ENCODE results near the gene ACP2.

Gene ACP2

DNA sequence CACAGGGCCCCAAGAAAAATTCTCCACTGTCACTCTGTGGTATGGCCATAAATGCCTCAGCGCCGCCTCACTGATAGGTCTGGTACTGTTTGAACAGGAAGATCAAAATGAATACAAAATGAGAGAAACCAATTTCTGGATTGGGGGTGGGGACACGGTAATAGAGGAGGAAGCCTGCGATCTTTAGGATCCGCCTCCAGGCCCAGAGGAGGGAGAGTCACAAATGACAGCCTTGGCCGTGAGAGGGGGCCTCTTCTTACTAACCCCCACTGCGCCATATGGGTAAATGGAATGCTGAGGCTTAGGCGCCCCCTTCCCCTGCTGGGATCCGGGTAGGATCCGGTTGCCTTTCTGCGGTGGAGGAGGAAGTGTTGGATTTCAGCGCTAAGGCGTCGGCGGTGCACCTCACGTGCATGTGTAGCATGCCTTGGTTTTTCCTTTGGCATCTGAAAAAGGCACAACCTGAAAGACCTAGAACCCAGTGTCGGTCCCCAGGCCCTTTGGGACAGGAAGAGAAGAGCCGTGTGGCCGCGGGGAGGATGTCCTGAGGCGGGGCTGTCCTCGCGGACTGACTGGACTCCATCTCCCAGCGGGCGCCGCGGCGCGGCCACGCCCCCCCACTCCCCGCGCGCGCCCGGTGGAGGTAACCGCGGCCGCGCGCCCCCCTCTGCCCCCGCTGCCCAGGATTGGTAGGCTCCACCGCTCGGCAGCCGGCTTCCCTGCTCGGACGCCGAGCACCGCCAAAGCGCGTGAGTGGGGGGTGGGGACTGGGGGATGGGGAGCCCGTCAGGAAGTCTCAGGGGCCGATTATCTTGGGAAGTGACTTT, 20.6 kb upstream of the ACP2 start:
- peak; percentile 97 for DNase-seq (ENCODE audit: low spot score)

DNA sequence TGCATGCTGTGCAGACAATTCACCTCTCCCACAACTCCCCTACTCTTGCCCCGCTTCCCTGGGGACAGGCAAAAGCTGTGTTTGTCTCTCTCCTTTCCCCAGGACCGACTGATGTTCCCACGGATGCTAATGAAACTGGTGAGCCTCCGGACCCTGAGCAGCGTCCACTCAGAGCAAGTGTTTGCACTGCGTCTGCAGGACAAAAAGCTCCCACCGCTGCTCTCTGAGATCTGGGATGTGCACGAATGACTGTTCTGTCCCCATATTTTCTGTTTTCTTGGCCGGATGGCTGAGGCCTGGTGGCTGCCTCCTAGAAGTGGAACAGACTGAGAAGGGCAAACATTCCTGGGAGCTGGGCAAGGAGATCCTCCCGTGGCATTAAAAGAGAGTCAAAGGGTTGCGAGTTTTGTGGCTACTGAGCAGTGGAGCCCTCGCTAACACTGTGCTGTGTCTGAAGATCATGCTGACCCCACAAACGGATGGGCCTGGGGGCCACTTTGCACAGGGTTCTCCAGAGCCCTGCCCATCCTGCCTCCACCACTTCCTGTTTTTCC, 19.9 kb upstream of the ACP2 start:
- DNase-seq (ENCODE audit: low spot score), result no peak

DNA sequence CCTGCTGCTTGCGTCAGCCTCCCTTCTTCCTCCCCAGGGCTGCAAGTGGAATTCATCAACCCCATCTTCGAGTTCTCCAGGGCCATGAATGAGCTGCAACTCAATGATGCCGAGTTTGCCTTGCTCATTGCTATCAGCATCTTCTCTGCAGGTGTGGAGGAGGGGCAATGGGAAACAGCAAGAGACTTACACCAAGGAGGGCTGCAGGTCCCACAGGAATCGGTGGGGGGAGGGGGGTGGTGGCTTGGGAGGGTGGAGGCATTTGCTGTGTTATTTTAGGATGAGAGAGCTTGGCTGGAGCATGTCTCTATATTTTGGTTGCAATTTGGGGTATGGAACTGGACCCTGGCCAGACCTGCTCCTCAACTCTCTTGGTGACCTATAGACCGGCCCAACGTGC, 19.3 kb upstream of the ACP2 start:
- no peak for DNase-seq (ENCODE audit: low spot score)

DNA sequence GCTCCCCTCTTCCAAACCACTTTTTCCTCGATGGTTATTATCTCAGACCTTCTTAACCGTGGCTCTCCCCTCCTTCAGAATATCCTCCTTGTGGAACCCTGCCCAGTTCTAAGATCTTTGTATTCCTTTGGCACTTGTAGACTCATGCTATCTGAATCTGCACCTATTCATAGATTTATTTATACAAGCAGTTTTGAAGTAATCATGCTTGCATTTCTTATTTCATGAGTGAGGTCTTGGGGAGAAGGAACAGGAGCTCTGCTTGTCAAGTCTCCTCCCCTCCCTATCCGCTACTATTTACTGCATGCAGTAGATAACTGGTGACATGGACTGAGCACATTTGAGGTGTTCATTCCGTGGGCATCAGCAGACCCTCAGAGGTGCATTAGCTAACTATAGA, 15.9 kb upstream of the ACP2 start:
- no peak for DNase-seq (ENCODE audit: low spot score)

DNA sequence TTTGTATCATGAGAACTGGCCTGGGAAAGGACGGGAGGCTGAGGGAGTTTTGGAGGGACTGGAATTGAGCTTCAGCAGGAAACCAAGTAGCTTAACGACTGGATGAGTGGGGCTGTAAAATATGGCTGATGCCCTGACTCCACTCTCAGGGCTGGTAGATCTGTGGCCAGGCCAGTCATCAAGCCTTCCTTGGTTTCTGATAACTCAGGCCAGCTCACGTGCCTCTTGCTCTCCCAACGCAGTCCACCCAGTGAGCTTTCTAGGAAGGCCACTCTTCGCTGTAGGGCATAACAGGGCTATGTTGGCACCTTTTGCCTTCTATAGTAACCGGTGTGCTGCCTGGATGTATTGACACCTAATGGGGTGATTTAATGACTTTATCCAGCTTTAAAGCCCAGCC, 15.5 kb upstream of the ACP2 start:
- no peak for DNase-seq (ENCODE audit: low spot score)

DNA sequence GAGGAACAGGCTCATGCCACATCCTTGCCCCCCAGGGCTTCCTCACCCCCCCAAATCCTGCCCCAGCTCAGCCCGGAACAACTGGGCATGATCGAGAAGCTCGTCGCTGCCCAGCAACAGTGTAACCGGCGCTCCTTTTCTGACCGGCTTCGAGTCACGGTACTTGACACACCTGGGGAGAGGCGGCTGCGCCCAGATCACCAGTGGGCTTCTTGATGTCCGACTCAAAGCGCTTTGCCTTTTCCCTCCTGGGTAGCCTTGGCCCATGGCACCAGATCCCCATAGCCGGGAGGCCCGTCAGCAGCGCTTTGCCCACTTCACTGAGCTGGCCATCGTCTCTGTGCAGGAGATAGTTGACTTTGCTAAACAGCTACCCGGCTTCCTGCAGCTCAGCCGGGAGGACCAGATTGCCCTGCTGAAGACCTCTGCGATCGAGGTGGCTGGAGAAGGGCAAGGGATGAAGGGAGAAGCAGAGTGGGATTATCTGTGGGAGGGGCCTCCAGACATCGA, 12.7 kb upstream of the ACP2 start:
- no peak for DNase-seq (ENCODE audit: low spot score)

DNA sequence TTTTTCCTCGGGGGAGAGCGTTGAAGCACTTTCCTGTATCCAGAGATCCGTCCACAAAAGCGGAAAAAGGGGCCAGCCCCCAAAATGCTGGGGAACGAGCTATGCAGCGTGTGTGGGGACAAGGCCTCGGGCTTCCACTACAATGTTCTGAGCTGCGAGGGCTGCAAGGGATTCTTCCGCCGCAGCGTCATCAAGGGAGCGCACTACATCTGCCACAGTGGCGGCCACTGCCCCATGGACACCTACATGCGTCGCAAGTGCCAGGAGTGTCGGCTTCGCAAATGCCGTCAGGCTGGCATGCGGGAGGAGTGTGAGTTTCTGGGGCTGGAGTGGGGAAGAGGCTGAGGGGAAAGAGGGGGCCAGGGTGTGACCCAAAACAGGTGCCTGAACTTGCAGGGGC, 11.8 kb upstream of the ACP2 start:
- no peak for DNase-seq (ENCODE audit: low spot score)

DNA sequence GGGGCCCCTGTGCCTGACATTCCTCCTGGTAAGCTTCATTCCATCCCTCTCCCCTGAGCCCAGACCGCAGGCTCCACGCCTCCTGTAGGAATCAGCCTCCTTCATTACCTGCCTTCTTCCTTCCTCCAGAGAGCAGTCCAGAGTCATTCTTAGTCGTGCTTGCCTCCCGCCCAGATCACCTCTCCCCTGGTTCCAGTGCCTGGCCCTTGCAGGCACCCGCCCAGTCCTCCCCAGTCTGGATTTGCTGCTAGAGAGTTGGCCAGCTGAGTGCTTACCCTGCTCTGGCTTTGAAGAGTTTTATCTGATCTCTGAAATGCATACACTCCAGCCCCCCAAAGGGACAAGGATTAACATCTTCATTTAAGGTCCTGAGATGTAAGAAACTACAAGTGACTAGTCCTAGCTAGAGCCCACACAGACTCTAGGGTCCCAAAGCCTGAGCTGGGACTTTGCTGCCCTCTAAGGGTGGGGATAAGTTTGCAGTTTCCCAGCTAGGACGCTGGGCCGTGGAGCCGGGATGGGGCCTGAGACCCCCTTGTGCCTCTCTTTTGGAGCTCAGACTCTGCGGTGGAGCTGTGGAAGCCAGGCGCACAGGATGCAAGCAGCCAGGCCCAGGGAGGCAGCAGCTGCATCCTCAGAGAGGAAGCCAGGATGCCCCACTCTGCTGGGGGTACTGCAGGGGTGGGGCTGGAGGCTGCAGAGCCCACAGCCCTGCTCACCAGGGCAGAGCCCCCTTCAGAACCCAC, 10.8 kb upstream of the ACP2 start:
- peak; percentile 67 for DNase-seq (ENCODE audit: low spot score)

DNA sequence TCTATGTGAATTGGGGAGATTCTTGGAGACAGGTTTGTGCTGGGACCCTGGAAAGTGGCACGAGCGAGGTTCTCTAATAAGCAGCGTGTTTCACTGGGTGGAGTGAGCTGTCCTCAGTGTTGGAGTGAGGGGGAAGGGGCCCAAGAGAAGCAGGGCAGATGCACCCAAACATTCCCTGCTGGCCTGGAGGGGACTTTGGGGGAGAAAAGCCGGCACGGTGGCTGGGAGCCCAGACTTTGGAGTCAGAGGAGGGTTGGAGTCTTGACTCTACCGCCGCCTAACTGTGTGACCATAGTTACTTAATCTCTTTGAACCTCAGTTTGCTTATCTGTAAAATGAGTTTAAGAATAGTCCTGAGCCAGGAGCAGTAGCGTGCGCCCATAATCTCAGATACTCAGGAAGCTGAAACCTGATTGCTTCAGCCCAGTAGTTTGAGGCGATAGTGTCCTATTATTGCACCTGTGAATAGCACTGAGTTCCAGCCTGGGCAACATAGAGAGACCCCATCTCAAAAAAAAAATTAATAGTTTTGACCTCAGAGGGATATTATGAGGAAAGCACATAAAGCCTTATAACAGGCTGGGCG, 9.8 kb upstream of the ACP2 start:
- no peak for DNase-seq (ENCODE audit: low spot score)

DNA sequence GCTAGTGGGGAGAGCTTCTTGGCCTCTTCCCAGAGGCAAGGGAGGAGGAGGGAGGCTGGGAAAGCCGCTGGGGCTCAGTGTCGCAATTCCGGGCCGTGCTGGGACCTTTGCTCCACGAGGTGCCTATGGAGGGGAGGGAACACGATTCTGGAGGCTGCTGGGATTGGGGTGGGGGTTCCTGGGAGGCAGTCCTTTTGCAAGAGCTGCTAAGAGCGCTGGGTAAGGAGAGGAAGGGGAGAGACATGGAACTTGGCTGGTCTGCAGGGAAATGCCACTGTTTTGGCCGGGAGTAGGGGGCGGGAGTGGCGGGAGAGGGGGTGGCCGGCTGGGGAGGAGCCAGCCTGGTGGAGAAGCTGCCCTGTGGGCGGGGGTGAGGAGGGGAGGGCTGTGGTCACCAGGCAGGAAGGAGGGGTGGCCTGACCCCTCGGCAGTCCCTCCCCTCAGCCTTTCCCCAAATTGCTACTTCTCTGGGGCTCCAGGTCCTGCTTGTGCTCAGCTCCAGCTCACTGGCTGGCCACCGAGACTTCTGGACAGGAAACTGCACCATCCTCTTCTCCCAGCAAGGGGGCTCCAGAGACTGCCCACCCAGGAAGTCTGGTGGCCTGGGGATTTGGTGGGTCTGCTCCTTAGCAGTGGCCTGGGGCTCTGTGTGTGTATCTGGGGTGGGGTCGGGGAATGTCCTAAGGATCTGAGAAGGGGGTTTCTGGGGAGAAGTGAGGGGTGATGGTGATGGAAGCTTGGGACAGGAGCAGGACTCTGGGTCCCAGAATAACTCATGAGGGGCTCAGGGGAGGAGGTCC, 9.1 kb upstream of the ACP2 start, which contains the start of gene NR1H3:
Gene NR1H3 (plus strand): TSS at position 480 of the 800 bp plus-strand sequence. CDS start 1,221 bp downstream, outside the sequence.
- peak; percentile 72 for DNase-seq (ENCODE audit: low spot score)

DNA sequence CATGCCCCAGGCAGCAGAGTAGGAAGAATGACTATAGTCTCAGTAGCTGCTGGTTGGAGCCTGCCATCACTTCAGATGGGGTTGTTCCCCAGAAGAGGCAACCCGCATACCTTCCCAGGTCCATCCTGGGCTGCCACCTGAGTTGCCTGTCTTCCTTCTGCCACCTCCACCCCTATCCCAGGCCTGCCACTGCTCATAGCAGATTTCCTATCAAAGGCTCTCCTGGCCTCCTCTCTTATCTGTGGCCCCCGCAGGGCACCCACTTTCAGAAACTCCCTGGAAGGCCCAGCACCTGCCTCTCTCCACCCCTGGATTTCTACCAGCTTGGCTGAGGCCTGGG, 8.5 kb upstream of the ACP2 start:
- no peak for DNase-seq (ENCODE audit: low spot score)

DNA sequence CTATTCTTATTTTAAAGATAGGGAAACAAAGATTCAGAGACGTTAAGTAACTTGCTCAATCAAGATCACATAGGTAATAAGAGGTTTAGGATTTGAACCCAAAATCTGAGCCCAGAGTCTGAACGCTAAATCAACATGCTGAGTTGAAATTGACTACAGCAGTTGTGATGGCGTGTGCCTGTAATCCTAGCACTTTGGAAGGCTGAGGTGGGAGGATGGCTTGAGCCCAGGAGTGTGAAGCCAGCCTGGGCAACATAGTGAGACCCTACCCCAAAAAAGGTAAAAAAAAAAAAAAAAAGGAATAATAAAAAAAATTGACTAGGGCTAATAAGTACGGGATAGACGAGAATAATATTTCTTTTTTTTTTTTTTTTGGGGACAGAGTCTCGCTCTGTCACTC, 7.8 kb upstream of the ACP2 start:
- DNase-seq (ENCODE audit: low spot score), result no peak

DNA sequence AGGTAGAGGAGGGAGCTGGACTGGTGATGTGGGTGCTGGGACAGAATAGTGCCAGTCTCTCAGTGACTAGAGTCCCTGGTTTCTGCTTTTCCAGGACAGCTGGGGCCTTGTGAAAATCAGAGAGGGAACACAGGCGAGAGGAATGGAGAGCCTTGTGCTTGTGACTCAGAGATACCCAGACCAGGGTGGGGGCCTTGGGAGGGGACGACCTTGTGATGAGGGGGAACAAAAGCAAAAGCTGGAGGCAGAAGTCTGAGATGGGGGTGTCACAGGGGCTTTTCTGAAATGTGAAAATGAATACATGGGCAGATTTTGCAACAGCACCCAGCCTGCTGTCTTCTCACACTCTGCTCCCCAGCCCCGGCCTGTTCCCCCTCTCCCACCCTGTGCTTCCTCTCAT, 5.8 kb upstream of the ACP2 start:
- DNase-seq (ENCODE audit: low spot score), result no peak

DNA sequence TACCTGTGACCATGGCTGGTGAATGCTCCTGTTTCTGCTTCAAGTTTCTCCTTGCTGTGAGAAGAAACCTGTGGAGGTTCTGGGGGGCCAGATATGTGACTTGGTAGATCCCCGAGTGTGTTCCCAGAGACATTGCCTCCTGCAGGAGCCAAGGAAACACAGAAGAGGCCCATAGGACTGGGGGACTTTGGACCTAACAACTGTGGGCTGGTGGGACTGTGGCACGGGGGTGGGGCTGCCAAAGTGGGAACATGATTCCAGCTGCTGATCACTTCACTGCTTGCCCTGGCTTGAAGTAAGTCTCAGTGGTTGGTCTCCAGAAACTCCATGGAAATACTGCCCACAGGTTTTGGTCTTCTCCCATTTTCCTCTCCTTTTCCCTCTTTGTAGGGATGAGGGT, 5.0 kb upstream of the ACP2 start:
- DNase-seq (ENCODE audit: low spot score), result no peak

DNA sequence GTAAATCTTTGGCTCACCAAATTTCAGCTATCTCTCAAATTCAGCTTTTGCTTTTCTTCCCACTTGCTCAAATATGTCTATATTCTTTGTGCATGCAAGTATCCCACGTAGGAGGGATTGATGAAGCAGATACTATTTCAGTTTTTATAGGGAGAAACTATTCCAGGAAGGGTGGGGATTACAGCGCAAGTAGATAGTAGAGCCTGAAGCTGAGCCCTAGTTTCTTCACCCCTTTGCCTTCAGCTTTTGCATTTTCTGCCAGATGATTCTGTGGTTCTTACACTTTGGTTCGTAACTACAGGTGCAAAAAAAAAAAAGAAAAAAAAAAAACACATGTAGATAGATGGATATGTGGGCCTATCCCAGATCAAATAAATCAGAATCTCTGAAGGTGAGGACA, 3.1 kb upstream of the ACP2 start:
- no peak for DNase-seq (ENCODE audit: low spot score)

DNA sequence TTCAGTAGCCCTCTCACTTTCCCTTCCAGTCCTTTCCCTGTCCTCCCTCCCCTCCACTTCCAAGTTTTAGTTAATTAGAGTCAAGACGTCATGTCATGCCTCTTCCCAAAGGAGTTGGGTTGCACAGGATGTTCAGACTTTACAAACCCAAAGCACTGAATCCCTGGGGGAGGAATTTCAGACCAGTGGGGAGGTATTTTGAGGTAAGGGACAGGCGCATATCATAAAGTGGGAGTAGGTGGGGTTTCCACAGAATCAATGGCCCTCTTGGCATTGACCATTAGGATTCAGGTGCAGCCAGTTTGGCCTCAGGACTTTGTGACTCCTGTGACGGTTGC, 733 bp upstream of the ACP2 start:
- DNase-seq (ENCODE audit: low spot score), result no peak

DNA sequence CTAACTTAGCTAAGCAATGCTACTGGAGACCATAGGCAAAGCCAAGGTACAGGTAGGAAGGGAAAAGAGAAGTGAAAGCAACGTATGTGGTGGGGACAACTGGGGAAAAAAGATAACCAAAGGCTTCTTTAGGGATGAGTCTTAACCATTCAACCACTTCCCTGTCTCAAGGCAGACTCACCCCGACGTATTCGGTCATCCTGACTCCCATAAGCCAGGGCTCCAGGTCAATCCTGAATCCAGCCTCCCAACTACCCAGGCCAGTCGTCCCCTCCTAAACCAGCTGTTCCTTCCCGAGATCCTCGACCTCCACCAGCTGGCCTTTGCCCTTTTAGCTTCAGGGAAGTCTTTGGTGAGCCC, 330 bp downstream of the ACP2 start:
- DNase-seq (ENCODE audit: low spot score), result peak; percentile 47

DNA sequence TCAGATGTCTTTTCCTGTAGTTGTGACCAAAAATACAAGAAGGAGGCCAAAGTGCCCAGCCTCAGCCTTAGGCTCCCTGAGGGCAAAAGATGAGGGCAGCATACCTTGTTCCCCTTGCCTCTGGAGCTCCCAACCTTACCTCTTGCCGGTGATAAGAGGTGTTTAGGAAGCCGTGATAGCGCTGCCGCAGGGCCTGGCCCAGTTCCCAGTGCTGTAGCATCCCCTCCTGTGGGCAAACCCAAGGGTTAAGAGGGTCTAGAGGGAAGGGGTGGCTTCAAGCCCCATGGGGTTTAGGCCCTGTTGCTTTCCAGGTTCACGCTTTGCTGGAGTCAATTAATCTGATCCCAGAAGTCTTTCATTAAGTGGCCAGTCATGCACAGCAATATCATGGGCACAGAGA, 1.1 kb downstream of the ACP2 start:
- no peak for DNase-seq (ENCODE audit: low spot score)

DNA sequence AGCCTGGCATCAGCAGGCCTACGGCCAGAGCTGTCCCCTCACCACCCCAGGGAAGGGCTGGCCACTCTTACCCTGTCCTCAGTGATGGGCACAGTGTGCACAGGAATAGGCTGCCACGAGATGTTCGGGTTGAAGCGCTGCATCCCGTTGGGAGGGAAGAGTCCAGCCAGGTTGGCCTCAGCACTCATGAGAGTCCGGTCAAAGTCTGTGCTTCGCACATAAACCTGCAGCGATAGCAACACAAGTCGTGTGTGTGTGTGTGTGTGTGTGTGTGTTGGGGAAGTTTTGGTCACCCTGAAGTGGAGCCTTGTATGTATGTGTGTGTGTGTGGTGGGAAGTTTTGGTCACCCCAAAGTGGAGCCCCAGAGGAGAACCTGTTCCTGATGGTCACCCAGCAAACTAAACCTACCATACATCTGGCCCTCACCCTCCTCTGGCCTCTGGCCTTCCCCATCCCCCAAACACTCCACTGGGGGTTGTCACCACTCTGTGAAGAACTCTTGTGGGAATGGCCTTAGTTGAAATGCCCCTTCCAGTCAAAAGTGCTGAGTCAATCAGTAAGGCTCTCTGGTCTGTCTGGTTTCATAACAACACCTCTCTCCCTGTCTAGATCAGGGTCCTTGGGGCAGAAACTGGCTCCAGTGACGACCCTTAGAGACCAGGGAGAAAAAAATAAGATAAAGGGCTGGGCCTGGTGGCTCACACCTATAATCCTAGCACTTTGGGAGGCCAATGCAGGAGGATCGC, 2.8 kb downstream of the ACP2 start:
- DNase-seq (ENCODE audit: low spot score), result no peak

DNA sequence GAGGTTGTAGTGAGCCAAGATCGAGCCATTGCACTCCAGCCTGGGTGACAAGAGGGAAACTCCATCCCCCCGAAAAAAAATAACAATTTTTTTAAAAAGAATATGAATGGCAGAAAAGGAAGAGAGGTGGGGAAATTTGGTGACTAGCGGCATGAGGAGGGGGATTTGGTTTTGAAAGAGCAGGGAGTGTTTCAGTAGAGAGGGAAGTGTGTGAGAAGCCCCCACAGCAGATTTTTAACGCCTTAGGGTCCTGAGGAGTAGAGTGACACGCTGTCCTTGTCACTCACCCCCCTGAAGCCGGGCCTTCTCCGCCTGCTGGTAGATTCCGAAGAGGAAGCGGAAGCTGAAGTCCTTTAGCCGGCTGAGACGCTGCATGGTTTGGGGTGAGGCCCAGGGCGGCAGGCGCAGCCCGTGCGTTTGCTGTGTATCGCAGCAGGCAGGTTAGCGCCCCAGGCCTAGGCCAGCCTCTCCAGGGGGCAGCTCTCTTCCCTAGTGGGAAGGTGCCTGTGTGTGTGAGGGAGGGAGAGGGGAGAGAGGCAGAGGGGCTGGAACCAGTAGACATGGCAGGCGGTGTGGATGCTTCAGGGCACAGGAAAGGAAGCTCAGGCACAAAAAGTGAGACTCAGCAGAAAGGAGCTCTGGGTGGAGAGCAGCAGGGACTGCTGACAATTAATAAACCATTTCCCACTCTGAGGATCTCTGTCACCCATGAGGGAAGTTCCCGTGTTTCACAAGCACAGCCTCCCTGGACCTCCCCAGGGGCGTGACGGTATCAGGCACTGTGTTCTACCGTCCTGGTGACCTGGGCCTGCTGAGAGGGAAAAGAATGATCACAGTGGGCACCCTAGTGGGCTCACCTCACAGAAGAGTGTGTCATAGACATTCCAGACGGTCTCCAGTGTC, 3.9 kb downstream of the ACP2 start:
- no peak for DNase-seq (ENCODE audit: low spot score)
